HEK293T (cell line): ENCODE data around the gene NFS1.

Experiments used
- CTCF ChIA-PET: fragments of 350-600 bp; formaldehyde crosslinking; extraction: SDS; loops from one replicate; lab custom pipeline; 2021; ENCODE audit warnings: antibody characterized with exemption, inconsistent platforms; lab: Yijun Ruan, JAX
- POLR2A ChIA-PET: fragments of 350-600 bp; formaldehyde crosslinking; extraction: SDS; loops from one replicate; lab custom pipeline; 2020; ENCODE audit warnings: antibody characterized with exemption, inconsistent platforms; lab: Yijun Ruan, JAX
- DNase-seq: peaks from one replicate; pipeline ENCODE4 v3.0.0; 2012; ENCODE audit warnings: mixed read lengths; ENCODE audit errors: extremely low spot score
- ARNT ChIP-seq: fragments of 450-650 bp; IDR thresholded peaks from 2 replicates; pipeline ENCODE4 v1.6.1; 2017; ENCODE audit warnings: mild to moderate bottlenecking
- BHLHE40 ChIP-seq: fragments of 450-650 bp; IDR thresholded peaks from 2 replicates; pipeline ENCODE4 v1.6.1; 2016; ENCODE audit warnings: mild to moderate bottlenecking, moderate library complexity, borderline replicate concordance
- CTBP1 ChIP-seq: fragments of 450-650 bp; IDR thresholded peaks from 2 replicates; pipeline ENCODE4 v1.6.1; 2016; ENCODE audit warnings: borderline replicate concordance
- ELF4 ChIP-seq: fragments of 450-650 bp; IDR thresholded peaks from 2 replicates; pipeline ENCODE4 v1.6.1; 2017; ENCODE audit warnings: antibody characterized with exemption
- FOXA1 ChIP-seq: fragments of 450-650 bp; IDR thresholded peaks from 2 replicates; pipeline ENCODE4 v1.6.1; 2016; ENCODE audit warnings: mild to moderate bottlenecking
- FOXK2 ChIP-seq: fragments of 450-650 bp; IDR thresholded peaks from 2 replicates; pipeline ENCODE4 v1.6.1; 2016; ENCODE audit warnings: mild to moderate bottlenecking
- FOXM1 ChIP-seq: fragments of 450-650 bp; IDR thresholded peaks from 2 replicates; pipeline ENCODE4 v1.6.1; 2017; ENCODE audit warnings: mild to moderate bottlenecking, borderline replicate concordance
- HDGF ChIP-seq: fragments of 450-650 bp; IDR thresholded peaks from 2 replicates; pipeline ENCODE4 v1.6.1; 2017; ENCODE audit warnings: antibody characterized with exemption, borderline replicate concordance
- L3MBTL2 ChIP-seq: fragments of 450-650 bp; conservative IDR thresholded peaks from 2 replicates; pipeline ENCODE4 v1.6.1; 2016; ENCODE audit warnings: mild to moderate bottlenecking
- LEF1 ChIP-seq: fragments of 450-650 bp; IDR thresholded peaks from 2 replicates; pipeline ENCODE4 v1.6.1; 2017; ENCODE audit warnings: mild to moderate bottlenecking, borderline replicate concordance
- NFRKB ChIP-seq: fragments of 450-650 bp; IDR thresholded peaks from 2 replicates; pipeline ENCODE4 v1.6.1; 2016; ENCODE audit warnings: mild to moderate bottlenecking, moderate library complexity
- SP1 ChIP-seq: fragments of 450-650 bp; IDR thresholded peaks from 2 replicates; pipeline ENCODE4 v1.6.1; 2017
- SUZ12 ChIP-seq: fragments of 450-650 bp; IDR thresholded peaks from 2 replicates; pipeline ENCODE4 v1.6.1; 2016; ENCODE audit warnings: mild to moderate bottlenecking
- TARDBP ChIP-seq: fragments of 450-650 bp; IDR thresholded peaks from 2 replicates; pipeline ENCODE4 v1.6.1; 2016
- ZNF384 ChIP-seq: fragments of 450-650 bp; IDR thresholded peaks from 2 replicates; pipeline ENCODE4 v1.6.1; 2016
- TF ChIP-seq, protein P1 (sequence below): fragments of 450-650 bp; IDR thresholded peaks from 2 replicates; pipeline ENCODE4 v1.6.1; 2016

Gene NFS1

GRCh38 chr20:35702051-35702823 is 3.1 kb upstream of the NFS1 start:
- POLR2A ChIA-PET = interaction anchor here (1.0 kb wide), 1 partner anchor 40 kb away, joined by 6 read pairs; the partner anchor contains the start of gene RBM39
- TF ChIP-seq BHLHE40 (no peak), L3MBTL2 (no peak), FOXA1 (no peak), TARDBP (no peak), SP1 (no peak), ELF4 (no peak; the same call in 1 of the 2 replicates), CTBP1 (no peak), SUZ12 (no peak), FOXK2 (no peak), FOXM1 (no peak), LEF1 (no peak), ARNT (no peak), HDGF (no peak)
- TF ChIP-seq, protein P1, sequence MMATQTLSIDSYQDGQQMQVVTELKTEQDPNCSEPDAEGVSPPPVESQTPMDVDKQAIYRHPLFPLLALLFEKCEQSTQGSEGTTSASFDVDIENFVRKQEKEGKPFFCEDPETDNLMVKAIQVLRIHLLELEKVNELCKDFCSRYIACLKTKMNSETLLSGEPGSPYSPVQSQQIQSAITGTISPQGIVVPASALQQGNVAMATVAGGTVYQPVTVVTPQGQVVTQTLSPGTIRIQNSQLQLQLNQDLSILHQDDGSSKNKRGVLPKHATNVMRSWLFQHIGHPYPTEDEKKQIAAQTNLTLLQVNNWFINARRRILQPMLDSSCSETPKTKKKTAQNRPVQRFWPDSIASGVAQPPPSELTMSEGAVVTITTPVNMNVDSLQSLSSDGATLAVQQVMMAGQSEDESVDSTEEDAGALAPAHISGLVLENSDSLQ = no peak
- CTCF ChIA-PET = interaction anchor here (0.7 kb wide), 1 partner anchor 22 kb away, joined by 5 read pairs; no protein-coding TSS in a partner anchor
- no peak for DNase-seq

DNA sequence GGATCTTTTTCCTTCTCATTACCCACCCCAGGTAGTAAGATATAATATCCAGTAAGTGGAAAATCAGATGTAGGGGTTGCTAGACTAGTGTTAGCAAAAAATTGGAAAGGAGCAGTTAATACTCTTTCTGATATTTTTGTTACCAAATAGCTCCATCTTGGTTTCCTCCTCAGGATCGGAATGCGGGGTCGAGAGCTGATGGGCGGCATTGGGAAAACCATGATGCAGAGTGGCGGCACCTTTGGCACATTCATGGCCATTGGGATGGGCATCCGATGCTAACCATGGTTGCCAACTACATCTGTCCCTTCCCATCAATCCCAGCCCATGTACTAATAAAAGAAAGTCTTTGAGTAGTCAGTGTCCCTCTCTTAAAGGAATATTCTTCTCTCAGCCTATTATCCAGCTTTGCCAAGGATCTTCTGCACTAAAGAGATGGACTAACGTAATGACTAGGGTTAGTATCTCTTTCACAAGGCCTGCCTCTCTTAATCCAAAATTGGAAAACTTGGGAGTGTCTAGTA is 1.5 kb upstream of the NFS1 start:
- ChIA-PET CTCF (interaction anchor here (0.6 to 1.5 kb wide), 5 partner anchors 10 to 242 kb away, joined by 3 to 4 read pairs (median 3); no protein-coding TSS in a partner anchor), POLR2A (interaction anchor here (1.6 kb wide), 1 partner anchor 41 kb away, joined by 11 read pairs; the partner anchor contains the start of gene RBM39)
- TF ChIP-seq ARNT = no peak
- TF ChIP-seq CTBP1 = no peak
- TF ChIP-seq TARDBP = no peak
- DNase-seq = no peak

- TF ChIP-seq ZNF384 = no peak
- TF ChIP-seq, protein P1 = no peak
- no peak for TF ChIP-seq FOXA1
- no peak for TF ChIP-seq HDGF
- TF ChIP-seq FOXM1 = no peak
- TF ChIP-seq SP1 = no peak
- TF ChIP-seq NFRKB = no peak
- TF ChIP-seq FOXK2 = no peak
- TF ChIP-seq SUZ12 = no peak
- no peak for TF ChIP-seq ELF4
- TF ChIP-seq LEF1 = no peak
- no peak for TF ChIP-seq CTBP1
- ChIA-PET POLR2A (interaction anchor here (1.0 to 2.0 kb wide), 4 partner anchors 16 to 42 kb away, joined by 3 to 11 read pairs (median 6); partner anchors contain the start of gene RBM39), CTCF (interaction anchor here (0.6 to 1.5 kb wide), 4 partner anchors 11 to 183 kb away, joined by 3 to 4 read pairs (median 3); no protein-coding TSS in a partner anchor)
- no peak for DNase-seq
Measured at GRCh38 chr20:35699957-35700624, 939 bp upstream of the NFS1 start.

GRCh38 chr20:35698298-35699126 is 640 bp downstream of the NFS1 start:
- POLR2A ChIA-PET = interaction anchor here (0.8 to 2.0 kb wide), 5 partner anchors 10 to 125 kb away, joined by 3 to 8 read pairs (median 3); no protein-coding TSS in a partner anchor
- TF ChIP-seq LEF1 (no peak), FOXK2 (no peak), NFRKB (no peak), ELF4 (no peak), HDGF (no peak), FOXM1 (no peak), FOXA1 (no peak), BHLHE40 (no peak), CTBP1 (no peak), ZNF384 (no peak), ARNT (no peak), SUZ12 (no peak), L3MBTL2 (no peak), SP1 (no peak), TARDBP (no peak)
- TF ChIP-seq, protein P1 = no peak
- CTCF ChIA-PET = no interaction called here
- no peak for DNase-seq
